ENCODE measurements around the gene SLC47A2.

Gene SLC47A2

DNA sequence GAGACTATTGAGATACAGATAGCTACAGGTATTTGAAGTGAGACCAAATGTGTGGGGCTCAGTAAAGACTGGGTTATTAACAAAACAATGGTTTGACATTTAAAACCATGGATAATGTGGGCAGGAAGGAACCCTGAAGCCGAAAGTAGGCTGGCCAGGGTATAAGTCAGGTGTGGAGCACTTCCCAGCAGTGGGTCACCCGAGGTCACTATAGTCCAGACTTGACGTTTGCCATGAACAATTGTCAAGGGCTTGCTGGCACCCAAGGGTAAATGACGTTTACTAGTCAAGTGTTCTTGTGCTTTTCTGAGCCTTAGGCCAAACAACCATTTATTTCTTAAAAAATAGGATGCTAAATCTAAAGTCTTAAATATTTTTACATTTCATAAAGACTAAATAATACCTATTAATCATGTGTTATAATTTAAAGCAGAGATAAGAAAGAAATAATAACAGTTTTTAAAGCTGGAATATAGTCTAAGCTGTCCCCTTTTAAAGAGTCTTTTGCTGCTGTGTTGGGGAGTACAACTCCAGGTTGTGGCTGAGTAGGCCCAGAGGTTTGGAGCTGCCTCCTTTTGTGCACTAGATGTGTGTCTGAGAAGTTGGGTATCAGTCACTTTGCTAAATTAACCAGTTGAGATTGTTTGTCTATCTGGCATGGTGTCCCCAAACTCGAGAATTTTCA, 52.1 kb downstream of the SLC47A2 start:
- DNase-seq = no peak

DNA sequence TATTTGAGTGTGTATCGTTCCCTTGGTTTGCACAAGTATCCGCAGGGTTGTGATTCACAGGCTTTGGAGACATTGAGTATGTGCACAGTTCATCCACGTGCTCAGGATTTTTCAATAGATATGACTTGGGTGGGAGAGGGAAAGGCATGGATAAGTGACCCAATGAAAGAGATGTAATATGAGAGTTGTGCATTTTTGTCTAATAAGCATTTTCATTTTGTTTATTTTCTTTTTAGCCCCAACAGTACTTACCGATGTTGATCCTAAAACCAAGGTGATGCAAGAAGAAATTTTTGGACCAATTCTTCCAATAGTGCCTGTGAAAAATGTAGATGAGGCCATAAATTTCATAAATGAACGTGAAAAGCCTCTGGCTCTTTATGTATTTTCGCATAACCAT, 53.3 kb downstream of the SLC47A2 start:
- DNase-seq = no peak

DNA sequence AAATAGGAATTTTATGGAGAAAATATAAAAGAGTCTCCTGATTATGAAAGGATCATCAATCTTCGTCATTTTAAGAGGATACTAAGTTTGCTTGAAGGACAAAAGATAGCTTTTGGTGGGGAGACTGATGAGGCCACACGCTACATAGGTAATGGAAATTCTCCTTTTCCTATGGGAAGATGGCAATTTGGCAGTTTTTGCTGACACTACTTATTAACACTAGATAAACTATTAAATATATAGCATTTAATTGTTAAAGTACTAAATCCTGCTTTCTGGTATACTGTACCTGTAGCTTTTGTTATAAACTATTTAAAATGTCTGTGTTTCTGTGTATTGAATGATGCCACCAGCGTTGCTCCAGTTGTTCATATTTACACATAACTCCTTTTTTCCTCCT, 55.3 kb downstream of the SLC47A2 start:
- DNase-seq = no peak

DNA sequence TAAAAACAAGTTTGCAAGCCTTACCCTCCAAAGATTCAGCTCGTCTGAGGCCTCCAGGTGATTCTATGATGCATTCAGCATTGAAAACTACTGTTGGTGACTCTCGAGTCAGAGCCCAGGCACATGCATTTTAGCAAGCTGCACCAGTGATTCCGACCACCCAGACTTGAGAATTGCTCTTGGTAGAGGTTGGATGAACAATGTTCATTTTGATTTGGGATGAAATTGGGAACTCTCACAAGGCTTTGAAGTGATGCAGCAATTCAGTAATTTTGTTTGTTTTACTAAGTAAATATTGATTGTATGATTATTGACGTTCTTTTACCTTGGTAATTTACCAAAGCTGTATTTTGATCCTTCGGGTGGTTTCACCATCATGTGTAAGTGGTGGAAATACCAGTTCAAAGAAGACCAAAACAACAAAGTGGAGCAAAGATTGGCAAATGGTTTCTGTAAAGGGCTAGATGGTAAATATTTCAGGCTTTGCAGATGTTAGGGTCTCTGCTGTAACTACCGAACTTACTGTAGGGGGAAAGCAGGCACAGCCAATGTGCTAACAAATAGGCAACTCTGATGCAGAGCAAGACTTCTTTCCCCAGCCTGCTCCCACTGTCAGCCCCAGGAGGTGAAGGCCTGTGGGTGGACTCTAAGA, 56.0 kb downstream of the SLC47A2 start:
- DNase-seq = no peak

DNA sequence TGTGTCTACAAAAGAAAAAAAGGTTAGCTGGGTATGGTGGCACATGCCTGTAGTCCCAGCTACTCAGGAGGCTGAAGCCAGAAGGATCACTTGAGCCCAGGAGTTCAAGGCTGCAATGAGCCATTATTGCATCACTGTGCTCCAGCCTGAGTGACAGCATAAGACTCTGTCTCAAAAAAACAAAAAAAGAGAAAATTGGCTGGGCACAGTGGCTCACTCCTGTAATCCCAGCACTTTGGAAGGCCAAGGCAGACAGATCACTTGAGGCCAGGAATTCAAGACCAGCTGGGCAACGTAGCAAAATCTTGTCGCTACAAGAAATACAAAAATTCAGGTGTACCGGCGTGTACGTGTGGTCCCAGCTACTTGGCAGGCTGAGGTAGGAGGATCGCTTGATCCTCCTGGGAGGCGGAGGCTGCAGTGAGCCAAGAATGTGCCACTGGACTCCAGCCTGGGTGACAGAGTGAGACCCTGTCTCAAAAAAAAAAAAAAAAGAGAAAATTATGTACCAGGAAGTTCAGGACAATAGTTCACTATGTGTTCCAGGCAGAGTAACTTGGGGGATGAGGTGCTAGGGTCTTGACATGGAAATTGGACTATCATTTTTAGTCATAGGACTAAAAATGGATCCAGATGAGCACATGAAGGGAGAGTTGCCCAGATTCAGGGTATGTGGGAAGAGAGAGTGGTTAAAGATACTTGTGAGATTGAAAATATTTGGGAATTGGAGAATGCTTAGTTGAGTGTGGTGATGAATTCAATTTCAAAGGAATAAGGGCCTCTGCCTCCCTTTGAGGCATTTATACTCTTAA, 56.8 kb downstream of the SLC47A2 start:
- DNase-seq = no peak

DNA sequence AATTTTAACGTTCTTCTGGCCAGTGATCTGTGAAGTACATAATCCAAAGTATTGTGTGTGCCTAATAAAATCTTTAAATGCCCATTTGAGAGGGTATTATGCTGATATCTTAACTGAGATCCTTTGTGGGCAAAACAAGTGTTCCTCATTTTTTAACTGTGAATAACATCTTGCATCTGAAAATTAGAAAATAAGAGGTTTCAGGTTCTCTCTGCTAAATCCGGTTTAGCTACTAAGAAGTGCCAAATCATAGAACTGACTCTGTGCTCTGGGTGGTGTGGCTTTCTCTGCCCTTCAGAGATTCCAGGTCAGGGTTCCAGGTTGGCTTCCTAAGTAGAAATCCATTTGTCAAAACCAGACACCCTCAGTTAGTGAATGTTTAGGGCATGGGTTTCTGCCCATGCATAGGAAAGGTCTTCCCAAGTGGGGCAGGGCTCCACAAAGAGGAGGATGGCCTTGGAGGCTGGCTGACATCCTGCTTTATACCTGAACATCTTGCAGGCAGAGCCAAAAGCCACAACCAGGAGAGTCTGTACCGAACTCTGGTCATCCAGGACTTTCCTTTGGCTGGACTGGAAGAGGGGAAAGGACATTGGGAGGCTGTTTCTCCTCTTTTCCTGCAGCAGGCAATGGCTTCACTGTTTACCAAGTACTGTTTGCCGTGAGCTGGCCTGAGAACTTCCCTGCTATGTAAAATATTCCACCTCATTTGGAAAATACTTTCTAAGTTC, 59.4 kb downstream of the SLC47A2 start:
- DNase-seq = no peak

DNA sequence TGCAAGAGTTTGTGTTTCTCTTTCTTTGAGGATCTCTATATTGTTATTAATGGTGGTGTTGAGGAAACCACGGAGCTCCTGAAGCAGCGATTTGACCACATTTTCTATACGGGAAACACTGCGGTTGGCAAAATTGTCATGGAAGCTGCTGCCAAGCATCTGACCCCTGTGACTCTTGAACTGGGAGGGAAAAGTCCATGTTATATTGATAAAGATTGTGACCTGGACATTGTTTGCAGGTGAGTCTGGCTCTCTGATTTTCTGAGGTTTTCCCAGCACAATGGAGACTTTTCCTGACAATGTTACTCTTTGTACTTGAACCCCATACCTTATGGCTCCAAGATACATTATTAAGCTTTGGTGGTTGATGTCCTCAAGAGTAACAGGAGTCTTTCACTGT, 60.0 kb downstream of the SLC47A2 start:
- DNase-seq = no peak

DNA sequence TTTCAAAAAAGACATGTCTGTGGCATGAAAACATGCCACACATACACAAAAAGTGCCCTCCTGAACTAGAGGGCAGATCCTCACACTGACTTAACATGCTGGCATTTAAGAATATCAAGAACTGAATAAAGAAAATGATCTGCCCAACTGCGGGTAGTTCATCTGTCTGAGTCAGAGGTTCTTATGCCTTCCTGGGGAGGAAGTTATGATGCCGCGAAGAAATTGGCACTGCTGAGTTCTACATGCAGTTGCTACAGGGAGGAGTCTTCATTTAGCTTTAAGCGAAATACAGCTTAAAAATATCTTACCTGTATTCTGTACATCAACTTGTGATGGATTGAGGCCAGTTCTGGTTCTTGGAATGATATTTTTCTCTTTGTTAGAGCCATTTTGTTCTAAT, 61.5 kb downstream of the SLC47A2 start:
- DNase-seq = no peak

DNA sequence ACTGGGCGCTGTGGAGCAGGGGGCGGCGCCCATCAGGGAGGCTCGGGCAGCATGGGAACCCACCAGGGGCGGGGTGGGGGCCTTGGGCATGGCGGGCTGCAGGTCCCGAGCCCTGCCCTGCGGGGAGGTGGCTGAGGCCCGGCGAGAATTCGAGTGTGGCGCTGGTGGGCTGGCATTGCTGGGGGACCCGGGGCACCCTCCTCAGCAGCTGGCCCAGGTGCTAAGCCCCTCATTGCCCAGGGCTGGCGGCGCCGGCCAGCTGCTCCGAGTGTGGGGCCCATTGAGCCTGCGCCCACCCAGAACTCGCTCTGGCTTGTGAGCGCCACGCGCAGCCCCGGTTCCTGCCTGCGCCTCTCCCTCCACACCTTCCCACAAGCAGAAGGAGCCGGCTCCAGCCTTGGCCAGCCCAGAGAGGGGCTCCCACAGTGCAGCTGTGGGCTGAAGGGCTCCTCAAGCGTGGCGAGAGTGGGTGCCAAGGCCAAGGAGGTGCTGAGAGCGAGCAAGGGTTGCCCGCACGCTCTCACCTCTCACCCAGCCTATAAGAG, 62.0 kb downstream of the SLC47A2 start:
- no peak for DNase-seq

DNA sequence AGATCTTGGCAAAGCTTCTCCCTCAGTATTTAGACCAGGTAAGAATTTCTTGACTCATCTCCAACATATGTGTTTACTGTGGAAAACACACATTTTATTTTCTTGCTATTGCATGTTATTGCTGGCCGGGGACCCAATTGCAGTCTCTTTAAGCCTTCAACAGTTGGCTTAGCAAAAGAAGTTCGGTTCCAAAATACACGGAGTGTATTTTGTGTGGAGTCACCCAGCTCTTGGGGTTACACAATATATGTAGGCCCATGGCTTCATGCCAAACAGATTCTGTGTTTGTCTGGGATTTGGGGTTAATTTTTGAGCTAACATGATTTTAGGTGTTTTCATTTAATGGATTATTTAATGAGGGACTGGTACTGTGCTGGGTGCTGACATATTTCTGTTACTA, 63.8 kb downstream of the SLC47A2 start:
- no peak for DNase-seq

DNA sequence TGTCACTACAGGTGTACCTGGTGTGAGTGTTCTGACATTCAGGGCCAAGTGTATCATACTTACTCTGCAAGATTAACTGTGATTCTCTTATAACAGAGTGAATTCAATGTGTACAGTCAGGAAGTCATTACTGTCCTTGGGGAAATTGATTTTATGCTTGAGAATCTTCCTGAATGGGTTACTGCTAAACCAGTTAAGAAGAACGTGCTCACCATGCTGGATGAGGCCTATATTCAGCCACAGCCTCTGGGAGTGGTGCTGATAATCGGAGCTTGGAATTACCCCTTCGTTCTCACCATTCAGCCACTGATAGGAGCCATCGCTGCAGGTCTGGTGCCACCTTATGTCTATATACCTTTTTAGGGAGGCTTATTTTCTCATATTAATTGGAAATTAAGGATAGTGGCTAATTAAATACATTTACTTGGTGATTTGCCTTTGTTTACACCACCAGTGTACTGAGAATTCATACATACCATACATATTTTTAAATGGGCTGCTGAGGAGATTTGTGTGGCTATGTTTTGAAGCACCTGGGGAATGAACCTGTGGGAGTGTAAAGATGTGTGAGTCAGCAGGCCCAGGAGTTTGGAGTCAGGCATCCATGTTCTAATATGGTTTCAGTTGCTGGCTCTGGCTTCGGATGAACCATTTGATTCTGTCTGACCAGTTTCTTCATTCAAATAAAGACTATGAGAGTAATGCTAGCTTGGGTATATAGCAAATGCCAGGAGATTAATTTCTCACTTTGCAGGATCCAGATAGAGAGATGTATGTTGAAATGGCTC, 64.7 kb downstream of the SLC47A2 start:
- no peak for DNase-seq

DNA sequence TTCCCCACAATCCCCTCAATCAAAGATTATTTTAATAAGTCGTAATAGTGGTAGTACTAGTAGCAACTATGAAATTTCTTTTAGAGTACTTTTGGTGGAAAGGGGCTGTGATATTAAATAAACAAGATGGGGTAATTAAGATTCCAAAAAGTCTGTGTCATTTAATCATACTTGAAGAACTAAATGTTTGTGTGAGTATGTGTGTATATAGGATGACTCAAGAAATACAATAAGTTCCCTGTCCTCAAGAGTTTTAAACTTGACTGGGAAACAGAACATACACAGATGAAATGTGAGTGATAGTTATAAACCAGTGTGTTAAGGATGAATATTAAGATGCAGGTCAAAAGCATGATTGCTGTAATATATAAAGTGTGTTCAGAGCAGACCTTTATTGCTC, 65.6 kb downstream of the SLC47A2 start:
- no peak for DNase-seq

DNA sequence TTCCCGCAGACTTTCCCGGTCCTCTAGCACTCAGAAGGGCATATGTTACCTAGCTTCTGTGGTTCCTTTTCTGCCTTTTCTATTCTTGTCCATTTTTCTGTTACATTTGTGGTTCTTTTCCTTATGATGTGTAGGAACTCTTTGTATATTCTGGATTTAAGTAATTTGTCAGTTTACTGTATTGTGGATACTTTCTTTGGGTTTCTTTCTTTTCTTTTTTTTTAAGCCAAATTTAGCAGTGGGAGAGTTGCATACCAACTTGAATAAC, 67.2 kb downstream of the SLC47A2 start:
- DNase-seq = no peak

DNA sequence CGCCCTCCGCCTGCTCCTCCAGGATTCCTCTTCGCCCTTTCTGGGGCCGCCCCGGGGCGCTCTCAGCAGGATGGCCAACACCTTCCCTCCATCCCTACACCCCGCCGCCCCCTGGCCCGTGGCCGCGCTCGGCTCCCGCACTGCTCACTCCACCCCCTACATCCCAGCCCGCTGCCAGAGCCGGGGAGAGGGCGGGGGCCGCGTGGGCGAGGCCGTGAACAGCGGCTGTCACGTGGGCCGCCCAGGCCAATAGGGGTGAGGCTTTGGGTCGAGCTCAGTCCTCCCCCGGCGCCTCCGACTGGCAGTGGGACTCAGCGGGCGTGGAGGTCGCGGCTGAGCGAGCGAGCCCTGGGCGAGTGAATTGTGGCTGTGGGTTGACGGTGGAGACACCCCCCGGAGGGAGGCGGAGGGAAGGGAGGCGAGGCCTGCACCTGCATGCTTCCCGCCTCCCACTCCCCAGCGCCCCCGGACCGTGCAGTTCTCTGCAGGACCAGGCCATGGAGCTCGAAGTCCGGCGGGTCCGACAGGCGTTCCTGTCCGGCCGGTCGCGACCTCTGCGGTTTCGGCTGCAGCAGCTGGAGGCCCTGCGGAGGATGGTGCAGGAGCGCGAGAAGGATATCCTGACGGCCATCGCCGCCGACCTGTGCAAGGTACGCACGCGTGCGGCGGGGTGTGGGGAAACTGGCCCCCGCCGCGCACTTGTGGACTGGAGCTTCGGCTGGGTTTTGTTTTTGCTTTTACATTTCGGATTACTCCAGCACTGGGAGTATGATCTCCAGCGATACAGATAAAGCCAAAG, 67.7 kb downstream of the SLC47A2 start, which contains the start of gene ALDH3A2:
Gene ALDH3A2 (plus strand): TSS at position 277 of the 799 bp plus-strand sequence. CDS start 221 bp downstream, at position 498.
- peak; percentile 95 to 97 for DNase-seq

DNA sequence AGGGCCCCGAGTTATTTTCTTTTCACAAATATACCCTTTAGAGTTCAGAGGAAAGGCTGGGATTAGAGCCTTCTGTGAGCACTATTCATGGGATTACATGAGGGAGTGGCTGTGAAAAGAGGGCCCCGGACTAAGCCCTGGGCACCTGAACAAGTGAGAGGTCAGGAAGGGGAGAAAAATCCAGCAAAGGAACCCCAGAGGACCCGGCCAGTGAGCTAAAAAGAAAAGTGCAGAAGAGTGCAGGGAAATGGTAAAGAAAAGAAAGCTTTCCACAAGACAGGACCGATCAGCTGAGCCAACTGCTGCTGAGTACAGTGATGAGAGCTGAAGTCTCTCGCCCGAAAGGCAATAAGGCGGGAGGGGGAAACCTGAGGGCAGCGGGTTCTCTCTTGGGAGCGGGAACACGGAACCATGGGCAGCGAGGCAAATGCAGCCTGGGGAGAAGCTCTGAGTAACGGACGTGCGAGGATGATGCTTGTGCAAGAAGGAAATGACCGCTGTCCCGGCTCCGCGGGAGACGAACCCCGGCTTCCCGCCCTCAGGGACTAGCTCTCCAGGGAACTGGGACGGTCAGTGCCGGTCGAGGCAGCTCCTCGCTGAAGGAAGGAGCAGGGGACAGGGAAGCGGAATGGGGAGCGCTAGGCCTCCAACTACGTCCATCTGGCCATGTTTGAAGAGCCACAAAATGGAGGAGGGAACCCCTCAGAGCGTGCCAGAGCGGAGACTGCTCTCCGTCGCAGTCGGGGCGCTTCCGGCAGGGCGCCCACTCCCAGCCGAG, 68.5 kb downstream of the SLC47A2 start:
- DNase-seq = peak; percentile 39 to 48

DNA sequence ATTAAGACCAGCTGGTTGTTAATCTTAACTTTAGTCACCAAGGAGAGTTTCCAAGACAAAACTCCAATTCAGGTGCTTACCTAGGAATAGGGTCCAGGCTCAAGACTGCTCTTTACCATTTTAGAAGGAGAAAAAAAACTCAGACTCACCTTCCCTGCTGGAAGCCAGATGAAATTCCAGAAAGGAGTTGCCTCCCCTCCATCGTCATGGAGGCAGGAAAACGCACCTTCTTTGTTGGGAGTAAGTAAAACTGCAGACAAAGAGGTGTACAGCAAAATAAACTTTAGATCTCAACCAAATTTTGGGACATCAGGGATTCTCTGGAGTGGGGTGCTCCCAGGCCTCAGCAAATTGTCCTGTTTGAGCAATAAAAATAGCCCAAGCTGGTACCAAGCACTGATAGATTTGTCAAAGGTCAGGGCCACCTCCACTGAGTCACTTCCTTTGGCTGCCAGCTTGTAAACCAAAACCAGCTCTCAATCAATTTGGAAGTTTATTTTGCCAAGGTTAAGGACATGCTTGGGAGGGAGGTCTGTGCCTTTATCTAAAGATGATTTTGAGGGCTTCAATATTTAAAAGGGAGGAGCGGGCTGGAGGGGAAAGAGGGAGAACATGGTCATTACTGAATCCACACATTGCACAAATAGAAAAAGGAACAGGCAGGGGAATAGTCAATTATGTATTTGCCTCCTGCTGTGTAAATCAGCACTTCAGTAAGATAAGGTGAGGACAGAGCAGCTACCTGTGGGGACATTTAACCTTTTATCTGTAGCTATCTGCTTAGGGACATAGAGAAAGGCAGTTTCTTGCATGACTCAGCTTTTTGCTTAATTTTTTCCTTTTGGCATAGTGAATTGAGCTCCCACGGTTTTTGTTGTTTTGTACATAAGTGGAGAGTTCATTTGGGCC, 69.3 kb downstream of the SLC47A2 start:
- no peak for DNase-seq

DNA sequence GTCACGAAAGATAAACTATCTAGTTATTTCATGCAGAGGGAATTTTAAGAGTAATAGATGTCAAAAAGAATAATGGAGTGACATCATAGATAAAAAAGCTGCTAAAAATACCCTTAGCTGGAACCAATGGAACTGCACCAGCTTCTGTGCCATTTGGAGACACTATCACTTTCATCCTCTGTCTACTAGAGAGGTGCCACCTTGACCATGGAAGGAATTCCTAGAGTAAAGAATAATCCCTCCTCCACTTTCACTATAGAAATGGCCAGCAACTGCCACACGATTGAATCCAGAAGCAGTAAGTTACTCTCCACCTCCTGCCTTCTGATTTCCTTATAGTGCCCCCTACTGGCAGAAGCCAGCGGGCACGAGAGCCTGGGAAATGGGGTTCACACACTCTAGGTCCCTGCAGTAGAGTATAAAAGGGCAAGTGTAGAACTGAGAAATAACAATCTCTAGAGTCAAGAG, 70.6 kb downstream of the SLC47A2 start:
- peak; percentile 47 to 69 for DNase-seq

DNA sequence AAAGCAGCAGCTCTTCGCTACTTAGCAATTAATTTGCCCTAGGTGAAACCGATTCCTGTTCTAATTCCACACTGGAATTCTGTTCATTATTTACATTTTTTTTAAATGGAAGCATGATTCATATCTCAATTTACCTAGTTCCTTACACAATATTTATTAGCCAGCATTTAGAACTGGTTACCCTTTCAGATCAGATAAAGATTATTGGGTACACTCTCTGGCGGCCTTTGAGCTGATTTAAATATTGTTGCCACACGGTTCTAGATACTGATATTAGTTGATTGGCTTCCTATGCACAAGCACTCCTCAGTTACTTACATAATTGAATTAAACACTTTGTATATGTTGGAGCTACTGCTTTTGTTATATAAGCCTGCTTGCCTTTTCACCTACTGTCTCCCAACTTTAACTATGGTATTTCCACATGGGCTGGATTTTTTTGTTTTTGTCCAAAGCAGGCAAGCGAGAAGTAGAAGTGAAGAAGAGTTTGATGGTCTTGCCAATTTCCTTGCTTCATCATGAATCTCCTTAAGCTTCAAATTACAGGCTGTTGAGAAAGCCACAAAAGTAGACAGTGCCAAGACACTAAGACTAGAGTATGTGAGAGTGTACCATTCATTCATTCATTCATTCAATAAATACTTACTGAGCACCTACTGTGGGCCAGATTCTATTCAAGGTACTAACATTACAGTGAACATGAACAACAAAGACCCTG, 71.7 kb downstream of the SLC47A2 start:
- DNase-seq = no peak
